ENCODE data around the gene THAP6.
"Not testable (repeated sequence)": the region's sequence is repeated elsewhere in the genome, so short reads cannot be mapped to it uniquely, and the experiment has no call there.

THAP6 gene

GRCh38 chr4:75514131-75514948, at the start of gene THAP6, which contains the start of gene RCHY1:
THAP6 (plus strand) TSS chr4:75514473; CDS start chr4:75515453, 980 bp downstream.
RCHY1 (minus strand) TSS chr4:75514403; CDS start chr4:75514286, 117 bp downstream.
- peak; percentile 90 to 96 for DNase-seq

GRCh38 chr4:75469896-75470295, 44.4 kb upstream of the THAP6 start:
- DNase-seq, result no peak

GRCh38 chr4:75470738-75471137, 43.5 kb upstream of the THAP6 start:
- DNase-seq, result no peak

- DNase-seq, result no peak
Observed at GRCh38 chr4:75477201-75477600, 37.1 kb upstream of the THAP6 start.

- no peak for DNase-seq
Observed at GRCh38 chr4:75484190-75484589, 30.1 kb upstream of the THAP6 start.

- peak in 1 of 2 donors; percentile 44 for DNase-seq
Observed at GRCh38 chr4:75490155-75490554, 24.1 kb upstream of the THAP6 start.

- DNase-seq, result no peak
Observed at GRCh38 chr4:75494563-75494962, 19.7 kb upstream of the THAP6 start.

- DNase-seq, result no peak
Observed at GRCh38 chr4:75495476-75495875, 18.8 kb upstream of the THAP6 start.

- DNase-seq, result no peak
Observed at GRCh38 chr4:75496406-75496805, 17.9 kb upstream of the THAP6 start.

GRCh38 chr4:75497133-75497532, 17.1 kb upstream of the THAP6 start:
- DNase-seq, result no peak

GRCh38 chr4:75498041-75498440, 16.2 kb upstream of the THAP6 start:
- DNase-seq, result no peak

GRCh38 chr4:75499900-75500299, 14.4 kb upstream of the THAP6 start:
- DNase-seq, result no peak

- DNase-seq, result no peak
Observed at GRCh38 chr4:75502671-75503070, 11.6 kb upstream of the THAP6 start.

GRCh38 chr4:75505630-75506029, 8.6 kb upstream of the THAP6 start:
- DNase-seq, result no peak

GRCh38 chr4:75509592-75509991, 4.7 kb upstream of the THAP6 start:
- not testable (repeated sequence) for DNase-seq

GRCh38 chr4:75511841-75512240, 2.4 kb upstream of the THAP6 start:
- DNase-seq, result no peak

- no peak for DNase-seq
Observed at GRCh38 chr4:75512386-75513211, 1.7 kb upstream of the THAP6 start.

- DNase-seq, result no peak
Observed at GRCh38 chr4:75513526-75514130, 645 bp upstream of the THAP6 start.

- no peak for DNase-seq
Observed at GRCh38 chr4:75514949-75515612, 808 bp downstream of the THAP6 start.

- DNase-seq, result no peak
Observed at GRCh38 chr4:75516144-75516543, 1.9 kb downstream of the THAP6 start.

- DNase-seq, result not testable (repeated sequence)
Observed at GRCh38 chr4:75519452-75519851, 5.2 kb downstream of the THAP6 start.

GRCh38 chr4:75525086-75525485, 10.8 kb downstream of the THAP6 start:
- no peak for DNase-seq

GRCh38 chr4:75525910-75526309, 11.6 kb downstream of the THAP6 start:
- DNase-seq, result no peak

All from hippocampal formation (tissue), 2 donors.